Lung (tissue), 12 donors: Measurements from ENCODE around the gene GSPT1. TPM values are rescaled to one million over a fixed set of nuclear protein-coding genes. Genes with fewer than 3 reads are reported as not detected.

ENCODE experiments used
- ATAC-seq: fragments of 200-7000 bp; cut with Tn5 transposase; one replicate; pipeline ENCODE4 v1.9.1; 2020; ENCODE audit warnings: moderate number of reproducible peaks; ENCODE audit not compliant: insufficient read depth, low FRiP score
- DNase-seq, 3 donors: peaks; one replicate each; pipeline ENCODE4 v3.0.0-alpha.2; 2013 to 2017
- H3K27ac ChIP-seq, 2 donors: one replicate each; pipeline ENCODE4 v1.5.1; 2013; ENCODE audit warnings: mild to moderate bottlenecking in 2 of 2, moderate library complexity in 2 of 2, control low read depth in 1 of 2, inconsistent platforms in 1 of 2, low read depth in 1 of 2, low read length in 1 of 2
- H3K27me3 ChIP-seq, 3 donors: one replicate each; pipeline ENCODE4 v1.5.1; 2013; ENCODE audit warnings: low read length in 2 of 3; ENCODE audit not compliant: control insufficient read depth in 3 of 3, insufficient read depth in 3 of 3
- H3K36me3 ChIP-seq, 4 donors: one replicate each; pipeline ENCODE4 v1.5.1; 2013; ENCODE audit warnings: low read length in 4 of 4, mild to moderate bottlenecking in 1 of 4, moderate library complexity in 1 of 4; ENCODE audit not compliant: control insufficient read depth in 4 of 4, insufficient read depth in 4 of 4
- H3K4me1 ChIP-seq, 5 donors: one replicate each; pipeline ENCODE4 v1.5.1; 2013; ENCODE audit warnings: low read length in 5 of 5, mild to moderate bottlenecking in 2 of 5, moderate library complexity in 1 of 5; ENCODE audit not compliant: control insufficient read depth in 5 of 5, insufficient read depth in 5 of 5
- H3K4me3 ChIP-seq: one replicate; pipeline ENCODE4 v1.5.1; 2013; ENCODE audit warnings: mild to moderate bottlenecking, control low read depth, moderate library complexity
- H3K9ac ChIP-seq, 2 donors: one replicate each; pipeline ENCODE4 v1.5.1; 2013; ENCODE audit warnings: low read length in 2 of 2, control low read depth in 1 of 2; ENCODE audit not compliant: insufficient read depth in 1 of 2
- H3K9me3 ChIP-seq, 4 donors: one replicate each; pipeline ENCODE4 v1.5.1; 2013; ENCODE audit warnings: low read length in 3 of 4, mild to moderate bottlenecking in 1 of 4, moderate library complexity in 1 of 4; ENCODE audit not compliant: control insufficient read depth in 4 of 4, insufficient read depth in 3 of 4
- WGBS, 2 donors: extraction: QIAGEN DNeasy Blood & Tissue Kit; methylation state at CpG; one replicate each; pipeline ENCODE4 v1.1.7; 2013; 5-methylcytosine and 5-hydroxymethylcytosine counted together
- polyA plus RNA-seq, 2 donors: library from polyadenylated mRNA; stranded (reverse); fragments of 200-250 nt; gene quantifications; one replicate each; pipeline ENCODE4 v1.2.1, GENCODE V29; 2013
- total RNA-seq, 2 donors: library from RNA; depleted of rRNA in 1 of 2; stranded (reverse); fragments of >200 nt in 1 of 2; gene quantifications; one replicate each; pipeline ENCODE4 v1.2.1, GENCODE V29; 2014 to 2021
- TF ChIP-seq, protein P1 (sequence below): IDR thresholded peaks from 2 replicates; pipeline ENCODE4 v1.5.1; 2012; ENCODE audit warnings: mild to moderate bottlenecking; ENCODE audit errors: control extremely low read depth, extremely low read depth
- donor health status: control.
- donor health status: control.
- donor health status: Bipolar disorder and iron deficiency.
- donor health status: healthy.
- donor health status: DM: yes; HTN: yes; CAD: no.

Gene GSPT1
- total and polyA plus RNA-seq, 4 donors = 27.2 to 116 (median 83.6) TPM

DNA sequence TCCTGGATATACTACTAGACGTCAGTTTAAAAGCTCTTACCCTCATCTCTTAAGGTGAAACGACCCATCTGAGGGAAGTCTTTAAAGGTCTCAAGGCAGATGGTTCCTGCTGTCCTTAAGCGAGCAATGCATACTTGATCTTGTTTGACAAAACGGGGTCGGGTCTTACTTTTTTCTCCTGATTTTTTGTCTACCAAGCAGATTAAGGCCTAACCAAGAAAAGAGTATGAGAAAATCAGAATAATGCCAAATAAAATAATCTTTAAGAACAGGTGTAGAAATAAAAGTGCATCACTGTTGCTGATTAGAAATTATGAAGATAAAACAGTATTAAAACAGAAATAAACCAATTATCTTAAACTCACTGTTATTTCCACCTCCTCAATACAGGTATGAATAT, 40.0 kb downstream of the GSPT1 start:
- TF ChIP-seq, protein P1, sequence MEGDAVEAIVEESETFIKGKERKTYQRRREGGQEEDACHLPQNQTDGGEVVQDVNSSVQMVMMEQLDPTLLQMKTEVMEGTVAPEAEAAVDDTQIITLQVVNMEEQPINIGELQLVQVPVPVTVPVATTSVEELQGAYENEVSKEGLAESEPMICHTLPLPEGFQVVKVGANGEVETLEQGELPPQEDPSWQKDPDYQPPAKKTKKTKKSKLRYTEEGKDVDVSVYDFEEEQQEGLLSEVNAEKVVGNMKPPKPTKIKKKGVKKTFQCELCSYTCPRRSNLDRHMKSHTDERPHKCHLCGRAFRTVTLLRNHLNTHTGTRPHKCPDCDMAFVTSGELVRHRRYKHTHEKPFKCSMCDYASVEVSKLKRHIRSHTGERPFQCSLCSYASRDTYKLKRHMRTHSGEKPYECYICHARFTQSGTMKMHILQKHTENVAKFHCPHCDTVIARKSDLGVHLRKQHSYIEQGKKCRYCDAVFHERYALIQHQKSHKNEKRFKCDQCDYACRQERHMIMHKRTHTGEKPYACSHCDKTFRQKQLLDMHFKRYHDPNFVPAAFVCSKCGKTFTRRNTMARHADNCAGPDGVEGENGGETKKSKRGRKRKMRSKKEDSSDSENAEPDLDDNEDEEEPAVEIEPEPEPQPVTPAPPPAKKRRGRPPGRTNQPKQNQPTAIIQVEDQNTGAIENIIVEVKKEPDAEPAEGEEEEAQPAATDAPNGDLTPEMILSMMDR = no peak
- Histone ChIP-seq H3K4me1 (no peaks in the 10 kb centered on the region), H3K9ac (no peak overlapping the region), H3K4me3 (no peak overlapping the region), H3K27me3 (no peaks in the 10 kb centered on the region), H3K36me3 (peaks cover 14 to 31% (median 22%) of the 10 kb centered on the region in 4 donors), H3K27ac (no peak overlapping the region), H3K9me3 (no peaks in the 10 kb centered on the region)
- DNase-seq (no peak), ATAC-seq (no peak)
- WGBS, 2 donors = 85 to 93% methylated on average over 5 of the region's 5 CpGs

GRCh38 chr16:11871193-11871592, 44.6 kb downstream of the GSPT1 start:
- no peaks in the 10 kb centered on the region for H3K4me1 ChIP-seq
- H3K36me3 ChIP-seq = peaks cover 11 to 21% (median 16%) of the 10 kb centered on the region in 4 donors
- DNase-seq (peak in 2 of 3 donors; percentile 25 to 42), ATAC-seq (no peak)
- no peaks in the 10 kb centered on the region for H3K9me3 ChIP-seq
- H3K9ac ChIP-seq = no peak overlapping the region
- 39 to 53% methylated on average over 7 of the region's 7 CpGs for WGBS, 2 donors
- no peaks in the 10 kb centered on the region for H3K27me3 ChIP-seq
- TF ChIP-seq, protein P1 = no peak
- H3K4me3 ChIP-seq = no peak overlapping the region
- no peak overlapping the region for H3K27ac ChIP-seq

DNA sequence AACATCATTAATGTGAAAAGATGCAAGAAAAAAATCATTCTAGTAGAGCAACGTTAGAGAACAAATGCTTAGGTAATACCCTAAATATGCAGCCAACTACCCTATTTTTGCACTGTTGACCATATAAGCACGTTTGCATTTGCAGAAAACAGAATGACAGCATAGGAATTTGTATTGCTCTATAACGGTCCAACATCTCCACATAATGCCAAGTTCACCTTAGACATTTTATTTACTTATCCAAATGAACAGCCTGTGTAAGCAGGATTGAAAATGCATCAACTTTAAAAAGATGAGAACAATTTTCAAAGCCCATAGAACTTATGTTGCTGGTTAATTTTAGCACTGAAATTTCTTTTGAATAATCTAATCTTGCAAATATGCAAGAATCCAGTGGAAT, 45.4 kb downstream of the GSPT1 start:
- Histone ChIP-seq H3K9me3 (no peaks in the 10 kb centered on the region), H3K9ac (no peak overlapping the region), H3K4me3 (no peak overlapping the region), H3K4me1 (no peaks in the 10 kb centered on the region), H3K36me3 (peaks cover 9 to 18% (median 12%) of the 10 kb centered on the region in 4 donors), H3K27me3 (no peaks in the 10 kb centered on the region), H3K27ac (no peak overlapping the region)
- no peak for ATAC-seq
- DNase-seq = no peak
- TF ChIP-seq, protein P1 = no peak
- WGBS, 2 donors = 46 to 58% methylated on average over 3 of the region's 3 CpGs
